H9 (cell line): Measurements from ENCODE around the gene AMBN. TPM values are rescaled to one million over a fixed set of nuclear protein-coding genes. Genes with fewer than 3 reads are reported as not detected.

Experiments
- DNase-seq: peaks from one replicate; pipeline ENCODE4 v3.0.0-alpha.2; 2017
- H2AFZ ChIP-seq: one replicate; pipeline ENCODE4 v1.6.1; 2013; ENCODE audit warnings: mild to moderate bottlenecking, low read length, control low read depth, moderate library complexity
- H2AK5ac ChIP-seq: 2 replicates; pipeline ENCODE4 v1.6.1; 2013; ENCODE audit warnings: low read length, control low read depth, mixed read lengths; ENCODE audit not compliant: insufficient read length
- H2BK120ac ChIP-seq: one replicate; pipeline ENCODE4 v1.6.1; 2013; ENCODE audit warnings: low read depth, mild to moderate bottlenecking, low read length, control low read depth, inconsistent platforms; ENCODE audit not compliant: poor library complexity, severe bottlenecking
- H2BK12ac ChIP-seq: 2 replicates; pipeline ENCODE4 v1.6.1; 2013; ENCODE audit warnings: low read length, control low read depth, mixed read lengths, low read depth; ENCODE audit not compliant: insufficient read length
- H2BK15ac ChIP-seq: 2 replicates; pipeline ENCODE4 v1.6.1; 2013; ENCODE audit warnings: low read depth, low read length, control low read depth
- H2BK20ac ChIP-seq: one replicate; pipeline ENCODE4 v1.6.1; 2013; ENCODE audit warnings: low read depth, mild to moderate bottlenecking, low read length, control low read depth, inconsistent platforms; ENCODE audit not compliant: poor library complexity, severe bottlenecking
- H2BK5ac ChIP-seq: 2 replicates; pipeline ENCODE4 v1.6.1; 2013; ENCODE audit warnings: low read length, control low read depth, mixed read lengths; ENCODE audit not compliant: insufficient read length
- H3K14ac ChIP-seq: 2 replicates; pipeline ENCODE4 v1.6.1; 2013; ENCODE audit warnings: low read length, control low read depth; ENCODE audit not compliant: insufficient read depth
- H3K18ac ChIP-seq: 2 replicates; pipeline ENCODE4 v1.6.1; 2013; ENCODE audit warnings: low read depth, mild to moderate bottlenecking, mixed read lengths, low read length, control low read depth; ENCODE audit not compliant: insufficient read length
- H3K23ac ChIP-seq: 2 replicates; pipeline ENCODE4 v1.6.1; 2013; ENCODE audit warnings: low read length, control low read depth, mixed read lengths, low read depth; ENCODE audit not compliant: insufficient read length
- H3K23me2 ChIP-seq: 2 replicates; pipeline ENCODE4 v1.6.1; 2013; ENCODE audit warnings: low read depth, mild to moderate bottlenecking, mixed read lengths, low read length, control low read depth; ENCODE audit not compliant: insufficient read length, poor library complexity, severe bottlenecking
- H3K27ac ChIP-seq: 2 replicates; pipeline ENCODE4 v1.5.1; 2013; ENCODE audit warnings: low read length, control low read depth, mixed read lengths, low read depth; ENCODE audit not compliant: insufficient read length
- H3K27me3 ChIP-seq: 2 replicates; pipeline ENCODE4 v1.6.1; 2013; ENCODE audit warnings: low read length, control low read depth, inconsistent platforms; ENCODE audit not compliant: insufficient read depth
- H3K4ac ChIP-seq: 2 replicates; pipeline ENCODE4 v1.6.1; 2013; ENCODE audit warnings: low read depth, mild to moderate bottlenecking, control low read depth, inconsistent platforms, low read length, moderate library complexity
- H3K4me1 ChIP-seq: 2 replicates; pipeline ENCODE4 v1.6.1; 2013; ENCODE audit warnings: low read length, control low read depth, inconsistent platforms; ENCODE audit not compliant: insufficient read depth
- H3K4me2 ChIP-seq: 2 replicates; pipeline ENCODE4 v1.6.1; 2013; ENCODE audit warnings: low read length, control low read depth, mixed read lengths; ENCODE audit not compliant: insufficient read length, insufficient read depth
- H3K56ac ChIP-seq: 2 replicates; pipeline ENCODE4 v1.6.1; 2013; ENCODE audit warnings: low read depth, mild to moderate bottlenecking, mixed read lengths, low read length, control low read depth; ENCODE audit not compliant: insufficient read length
- H3K79me1 ChIP-seq: 2 replicates; pipeline ENCODE4 v1.6.1; 2013; ENCODE audit warnings: low read depth, mild to moderate bottlenecking, moderate library complexity, low read length, control low read depth, inconsistent platforms; ENCODE audit not compliant: insufficient read depth, poor library complexity, severe bottlenecking
- H3K79me2 ChIP-seq: 2 replicates; pipeline ENCODE4 v1.6.1; 2013; ENCODE audit warnings: low read length, control low read depth, inconsistent platforms; ENCODE audit not compliant: insufficient read depth
- H3K9ac ChIP-seq: 2 replicates; pipeline ENCODE4 v1.6.1; 2013; ENCODE audit warnings: low read length, control low read depth, mixed read lengths; ENCODE audit not compliant: insufficient read length; ENCODE audit errors: extremely low read depth
- H3K9me3 ChIP-seq: one replicate; pipeline ENCODE4 v1.6.1; 2013; ENCODE audit warnings: low read depth, low read length, inconsistent platforms; ENCODE audit not compliant: control insufficient read depth
- H3T11ph ChIP-seq: one replicate; pipeline ENCODE4 v1.6.1; 2013; ENCODE audit warnings: mild to moderate bottlenecking, low read length, control low read depth, inconsistent platforms
- H4K20me1 ChIP-seq: one replicate; pipeline ENCODE4 v1.6.1; 2013; ENCODE audit not compliant: control insufficient read depth, insufficient read length, insufficient read depth
- H4K5ac ChIP-seq: 2 replicates; pipeline ENCODE4 v1.6.1; 2013; ENCODE audit warnings: low read depth, mild to moderate bottlenecking, mixed read lengths, low read length, control low read depth; ENCODE audit not compliant: insufficient read length
- H4K8ac ChIP-seq: replicated peaks from 2 replicates; pipeline ENCODE4 v1.6.1; 2013; ENCODE audit warnings: low read length, control low read depth, mixed read lengths, low read depth; ENCODE audit not compliant: insufficient read length
- H4K91ac ChIP-seq: 2 replicates; pipeline ENCODE4 v1.6.1; 2013; ENCODE audit warnings: low read depth, mild to moderate bottlenecking, moderate library complexity, mixed read lengths, low read length, control low read depth; ENCODE audit not compliant: insufficient read length
- H3K27ac Mint-ChIP-seq, 3 experiments: 2 replicates in 2 of 3; 3 replicates in 1 of 3; pipeline ENCODE4 v1.8.0; 2020 to 2021; ENCODE audit warnings: mixed read lengths in 3 of 3, mild to moderate bottlenecking in 1 of 3, moderate library complexity in 1 of 3
- H3K27me3 Mint-ChIP-seq: 2 replicates; pipeline ENCODE4 v1.8.0; 2021; ENCODE audit warnings: low read depth, mild to moderate bottlenecking, moderate library complexity, mixed read lengths
- H3K36me3 Mint-ChIP-seq, 3 experiments: 2 replicates in 2 of 3; 3 replicates in 1 of 3; pipeline ENCODE4 v1.8.0; 2020 to 2021; ENCODE audit warnings: low read depth in 3 of 3, mixed read lengths in 3 of 3; ENCODE audit not compliant: insufficient read depth in 1 of 3
- H3K4me1 Mint-ChIP-seq, 2 experiments: 2 replicates each; pipeline ENCODE4 v1.8.0; 2020; ENCODE audit warnings: mixed read lengths in 2 of 2
- H3K4me3 Mint-ChIP-seq, 2 experiments: 2 replicates in 1 of 2; 3 replicates in 1 of 2; pipeline ENCODE4 v1.8.0; 2020 to 2021; ENCODE audit warnings: mild to moderate bottlenecking in 2 of 2, mixed read lengths in 2 of 2, moderate library complexity in 1 of 2
- H3K9me3 Mint-ChIP-seq, 2 experiments: 2 replicates in 1 of 2; 3 replicates in 1 of 2; pipeline ENCODE4 v1.8.0; 2020; ENCODE audit warnings: mild to moderate bottlenecking in 2 of 2, mixed read lengths in 2 of 2, moderate library complexity in 1 of 2
- CTCF ChIP-seq: fragments of 200-600 bp; sonication (generic); conservative IDR thresholded peaks from 3 replicates; pipeline ENCODE4 v1.8.0; 2021; ENCODE audit warnings: antibody characterized with exemption, mild to moderate bottlenecking
- WGBS: extraction: QIAGEN DNeasy Blood & Tissue Kit; methylation state at CpG from one replicate; pipeline ENCODE4 v1.1.7; 2013; ENCODE audit warnings: missing lambda C conversion rate, low lambda C conversion rate, mixed read lengths; ENCODE audit not compliant: insufficient read length; ENCODE audit errors: extremely low coverage; 5-methylcytosine and 5-hydroxymethylcytosine counted together
- total RNA-seq: library from RNA; stranded (reverse); gene quantifications from 2 replicates; pipeline ENCODE4 v1.2.1, GENCODE V29; 2021

Gene AMBN
- total RNA-seq, 1 experiment from 2014 or later, result not detected

DNA sequence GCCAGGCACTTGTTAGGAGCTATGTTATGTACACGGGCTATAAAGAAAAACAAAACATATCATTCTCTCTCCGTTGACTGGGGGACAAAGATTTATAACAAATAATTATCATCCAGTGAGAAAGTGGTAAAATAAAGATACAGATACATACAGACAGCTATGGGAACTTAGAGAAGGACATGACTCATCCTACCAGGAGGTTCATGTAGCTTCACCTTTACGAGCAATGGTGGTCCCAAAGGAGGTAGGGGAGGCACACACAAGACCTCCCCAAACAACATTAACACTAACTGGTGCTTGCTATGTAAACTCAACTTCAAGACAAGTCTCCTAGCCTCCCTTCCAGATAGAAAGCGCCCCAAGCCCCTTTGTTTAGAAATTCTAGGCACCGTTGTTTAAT lies 8.9 kb downstream of the AMBN start:
- no peak overlapping the region for H3K27ac Mint-ChIP-seq
- H3K23me2 ChIP-seq, result no peaks in the 10 kb centered on the region
- H3K18ac ChIP-seq, result no peak overlapping the region
- DNase-seq, result no peak
- no peaks in the 10 kb centered on the region for H3K79me2 ChIP-seq
- no peak overlapping the region for H3K4ac ChIP-seq
- no peaks in the 10 kb centered on the region for H3K27me3 Mint-ChIP-seq
- H3K4me3 Mint-ChIP-seq, result no peak overlapping the region
- no peaks in the 10 kb centered on the region for H3K4me1 ChIP-seq
- no peak overlapping the region for H2BK15ac ChIP-seq
- H3K27me3 ChIP-seq, result no peaks in the 10 kb centered on the region
- H2BK20ac ChIP-seq, result no peak overlapping the region
- no peak overlapping the region for H4K8ac ChIP-seq
- no peaks in the 10 kb centered on the region for H3K36me3 Mint-ChIP-seq
- no peak overlapping the region for H3K56ac ChIP-seq
- H3K14ac ChIP-seq, result no peak overlapping the region
- H4K91ac ChIP-seq, result no peak overlapping the region
- H3K9ac ChIP-seq, result no peak overlapping the region
- H3K4me1 Mint-ChIP-seq, result peaks cover 2 to 3% of the 10 kb centered on the region in 2 experiments; a peak in 2 of 4 replicates
- TF ChIP-seq CTCF, result no peak
- no peak overlapping the region for H2BK12ac ChIP-seq
- H3T11ph ChIP-seq, result no peak overlapping the region
- H2BK5ac ChIP-seq, result no peak overlapping the region
- no peaks in the 10 kb centered on the region for H3K79me1 ChIP-seq
- H4K20me1 ChIP-seq, result no peaks in the 10 kb centered on the region
- no peak overlapping the region for H3K4me2 ChIP-seq
- no peak overlapping the region for H2AK5ac ChIP-seq
- no CpG with 5 or more reads among the region's 5 CpGs for WGBS
- H4K5ac ChIP-seq, result no peak overlapping the region
- no peak overlapping the region for H2BK120ac ChIP-seq
- no peak overlapping the region for H2AFZ ChIP-seq
- no peaks in the 10 kb centered on the region for H3K9me3 Mint-ChIP-seq
- no peak overlapping the region for H3K27ac ChIP-seq
- H3K9me3 ChIP-seq, result no peaks in the 10 kb centered on the region
- H3K23ac ChIP-seq, result no peak overlapping the region
